Stimulated activated naive B cell treated with anti-CD40 and anti-IgM and Interleukin-4, amounts not matched to agents 10 μg/mL and 1 μg/mL and 100 μg/mL, for 72 hours (primary cell): ENCODE results near the gene BCAS1.

Experiments
- ATAC-seq, 2 donors: fragments of 150-1000 bp; cut with Tn5 transposase; replicated peaks; 2 replicates each; pipeline ENCODE4 v1.10.0; 2021; ENCODE audit warnings: moderate library complexity in 1 of 2
- DNase-seq: peaks from one replicate; pipeline ENCODE4 v3.0.0; 2021
- H3K27ac Mint-ChIP-seq: one replicate; pipeline ENCODE4 v1.8.0; 2022; ENCODE audit warnings: mild to moderate bottlenecking, mixed read lengths
- H3K27me3 Mint-ChIP-seq, 2 donors: one replicate each; pipeline ENCODE4 v1.8.0; 2022; ENCODE audit warnings: mixed read lengths in 2 of 2
- H3K36me3 Mint-ChIP-seq, 2 donors: one replicate each; pipeline ENCODE4 v1.8.0; 2022; ENCODE audit warnings: mixed read lengths in 2 of 2, mild to moderate bottlenecking in 1 of 2
- H3K4me1 Mint-ChIP-seq, 2 donors: one replicate each; pipeline ENCODE4 v1.8.0; 2022; ENCODE audit warnings: mixed read lengths in 2 of 2, mild to moderate bottlenecking in 1 of 2
- H3K4me3 Mint-ChIP-seq, 2 donors: one replicate each; pipeline ENCODE4 v1.8.0; 2022; ENCODE audit warnings: mild to moderate bottlenecking in 2 of 2, mixed read lengths in 2 of 2, moderate library complexity in 1 of 2
- H3K9me3 Mint-ChIP-seq, 2 donors: one replicate each; pipeline ENCODE4 v1.8.0; 2022; ENCODE audit warnings: mixed read lengths in 2 of 2, mild to moderate bottlenecking in 1 of 2

BCAS1 gene

DNA sequence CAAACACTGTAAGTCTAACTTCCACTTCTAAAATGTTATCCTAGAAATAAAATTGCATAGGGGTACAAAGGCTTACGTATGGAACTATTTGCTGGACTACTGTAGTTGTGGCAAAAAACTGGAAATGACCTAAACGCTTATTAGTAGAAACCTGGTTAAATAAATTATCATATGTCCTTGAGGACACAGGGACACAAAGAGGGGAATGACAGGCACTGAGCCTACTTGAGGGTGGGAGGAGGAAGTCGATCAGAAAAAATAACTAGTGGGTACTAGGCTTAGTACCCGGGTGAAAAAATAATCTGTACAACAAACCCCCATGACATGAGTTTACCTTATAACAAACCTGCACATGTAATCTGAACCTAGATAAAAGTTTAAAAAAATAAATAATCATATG, 28.4 kb downstream of the BCAS1 start:
- no peak overlapping the region for H3K4me3 Mint-ChIP-seq
- H3K4me1 Mint-ChIP-seq: no peaks in the 10 kb centered on the region
- DNase-seq: no peak
- no peaks in the 10 kb centered on the region for H3K36me3 Mint-ChIP-seq
- ATAC-seq: no peak
- peaks cover 0 to 2% of the 10 kb centered on the region in 2 donors for H3K9me3 Mint-ChIP-seq
- peaks cover 0 to 15% of the 10 kb centered on the region in 2 donors for H3K27me3 Mint-ChIP-seq
- no peak overlapping the region for H3K27ac Mint-ChIP-seq

GRCh38 chr20:54041336-54041735, 29.1 kb downstream of the BCAS1 start:
- no peaks in the 10 kb centered on the region for H3K36me3 Mint-ChIP-seq
- no peak for ATAC-seq

DNA sequence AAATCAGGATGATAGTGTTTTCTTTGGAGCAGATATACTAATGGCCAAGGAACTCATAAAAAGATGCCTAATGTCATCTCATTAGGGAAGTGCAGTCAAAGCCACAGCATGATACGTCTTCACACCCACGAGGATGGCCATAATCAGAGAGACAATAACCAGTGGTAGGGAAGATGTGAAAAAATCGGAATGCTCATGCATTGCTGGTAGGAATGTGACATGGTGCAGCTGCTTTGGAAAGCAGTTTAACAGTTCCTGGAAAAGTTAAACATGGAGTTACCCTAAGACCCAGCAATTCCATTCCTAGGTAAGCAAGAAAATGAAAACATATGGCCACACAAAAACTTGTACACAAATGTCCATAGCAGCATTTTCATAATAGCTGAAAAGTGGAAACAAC, 29.9 kb downstream of the BCAS1 start:
- DNase-seq: no peak
- Mint-ChIP-seq H3K36me3 (no peaks in the 10 kb centered on the region), H3K27me3 (peaks cover 0 to 15% of the 10 kb centered on the region in 2 donors), H3K4me3 (no peak overlapping the region), H3K27ac (no peak overlapping the region), H3K9me3 (no peaks in the 10 kb centered on the region), H3K4me1 (no peaks in the 10 kb centered on the region)
- no peak for ATAC-seq

More at GRCh38 chr20:54041336-54041735, 29.1 kb downstream of the BCAS1 start:
- no peak overlapping the region for H3K27ac Mint-ChIP-seq
- peaks cover 0 to 2% of the 10 kb centered on the region in 2 donors for H3K9me3 Mint-ChIP-seq
- H3K4me3 Mint-ChIP-seq: no peak overlapping the region
- peaks cover 0 to 15% of the 10 kb centered on the region in 2 donors for H3K27me3 Mint-ChIP-seq
- H3K4me1 Mint-ChIP-seq: no peaks in the 10 kb centered on the region
- DNase-seq: no peak

GRCh38 chr20:54038961-54039360, 31.4 kb downstream of the BCAS1 start:
- DNase-seq (no peak), ATAC-seq (no peak)
- Mint-ChIP-seq H3K36me3 (no peaks in the 10 kb centered on the region), H3K9me3 (no peaks in the 10 kb centered on the region), H3K4me3 (no peak overlapping the region), H3K27me3 (peaks cover 0 to 15% of the 10 kb centered on the region in 2 donors), H3K4me1 (no peaks in the 10 kb centered on the region), H3K27ac (no peak overlapping the region)

DNA sequence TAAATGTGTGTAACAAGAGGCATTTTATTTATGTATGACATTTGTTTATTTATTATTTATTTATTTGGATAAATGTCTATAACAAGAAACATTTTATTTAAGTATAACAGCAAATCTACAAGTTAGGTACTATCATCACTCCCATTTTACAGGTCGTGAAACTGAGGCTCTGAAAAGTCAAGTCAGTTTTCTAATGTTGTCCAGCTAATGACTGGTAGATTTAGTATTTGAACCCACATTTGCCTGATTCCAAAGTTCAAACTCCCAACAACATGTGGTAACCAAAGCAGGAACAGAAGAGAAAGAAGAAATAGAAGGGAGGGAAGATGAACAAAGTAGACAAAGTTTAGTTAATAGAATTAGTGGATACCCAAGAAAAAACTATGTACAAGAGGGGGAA, 32.9 kb downstream of the BCAS1 start:
- Mint-ChIP-seq H3K27me3 (peaks cover 9 to 15% of the 10 kb centered on the region in 2 donors), H3K4me1 (no peaks in the 10 kb centered on the region), H3K9me3 (peaks cover 0 to 3% of the 10 kb centered on the region in 2 donors), H3K27ac (no peak overlapping the region), H3K36me3 (no peaks in the 10 kb centered on the region), H3K4me3 (no peak overlapping the region)
- DNase-seq (no peak), ATAC-seq (no peak)

GRCh38 chr20:54029643-54030042, 40.8 kb downstream of the BCAS1 start:
- ATAC-seq (no peak), DNase-seq (no peak)
- Mint-ChIP-seq H3K9me3 (peaks cover 0 to 3% of the 10 kb centered on the region in 2 donors), H3K27ac (no peak overlapping the region), H3K27me3 (peaks cover 12 to 54% of the 10 kb centered on the region in 2 donors), H3K36me3 (no peaks in the 10 kb centered on the region), H3K4me3 (no peak overlapping the region), H3K4me1 (no peaks in the 10 kb centered on the region)

DNA sequence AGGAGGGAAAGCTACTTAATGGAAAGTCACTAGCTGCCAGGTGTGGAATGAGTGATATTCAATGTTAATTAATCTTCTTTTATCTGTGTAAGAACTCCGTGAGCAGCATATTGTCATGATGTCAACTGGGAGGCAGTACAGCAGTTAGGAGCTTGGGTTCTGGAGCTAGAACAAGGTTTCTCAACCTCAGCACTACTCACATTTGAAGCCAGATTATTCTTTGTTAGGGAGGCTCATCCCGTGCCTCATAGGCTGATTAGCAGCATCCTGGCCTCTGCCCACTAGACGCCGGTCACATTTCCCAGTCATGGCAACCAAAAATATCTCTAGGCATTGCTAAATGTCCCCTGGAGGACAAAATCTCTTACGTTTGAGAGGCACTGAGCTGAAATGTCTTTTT, 41.2 kb downstream of the BCAS1 start:
- Mint-ChIP-seq H3K4me1 (no peaks in the 10 kb centered on the region), H3K27ac (no peak overlapping the region), H3K36me3 (no peaks in the 10 kb centered on the region), H3K9me3 (peaks cover 0 to 3% of the 10 kb centered on the region in 2 donors), H3K27me3 (peaks cover 15 to 58% of the 10 kb centered on the region in 2 donors), H3K4me3 (no peak overlapping the region)
- ATAC-seq (no peak), DNase-seq (no peak)

- H3K27ac Mint-ChIP-seq: no peak overlapping the region
- ATAC-seq: no peak
- DNase-seq: no peak
- H3K4me1 Mint-ChIP-seq: no peaks in the 10 kb centered on the region
- peaks cover 0 to 3% of the 10 kb centered on the region in 2 donors for H3K9me3 Mint-ChIP-seq
- peaks cover 16 to 62% of the 10 kb centered on the region in 2 donors for H3K27me3 Mint-ChIP-seq
- H3K4me3 Mint-ChIP-seq: no peak overlapping the region
- no peaks in the 10 kb centered on the region for H3K36me3 Mint-ChIP-seq
These were observed 42.0 kb downstream of the BCAS1 start for GRCh38 chr20:54028276-54029011.

GRCh38 chr20:54027704-54028103, 42.7 kb downstream of the BCAS1 start:
- Mint-ChIP-seq H3K36me3 (no peaks in the 10 kb centered on the region), H3K27ac (no peak overlapping the region), H3K4me1 (no peaks in the 10 kb centered on the region), H3K27me3 (peaks cover 20 to 60% of the 10 kb centered on the region in 2 donors), H3K4me3 (no peak overlapping the region), H3K9me3 (no peaks in the 10 kb centered on the region)
- no peak for DNase-seq
- no peak for ATAC-seq

- Mint-ChIP-seq H3K4me1 (no peaks in the 10 kb centered on the region), H3K36me3 (no peaks in the 10 kb centered on the region), H3K27ac (no peak overlapping the region), H3K4me3 (no peak overlapping the region), H3K27me3 (peaks cover 20 to 51% of the 10 kb centered on the region in 2 donors), H3K9me3 (no peaks in the 10 kb centered on the region)
- DNase-seq: no peak
- no peak for ATAC-seq
These were observed 43.9 kb downstream of the BCAS1 start for GRCh38 chr20:54026295-54027064.

DNA sequence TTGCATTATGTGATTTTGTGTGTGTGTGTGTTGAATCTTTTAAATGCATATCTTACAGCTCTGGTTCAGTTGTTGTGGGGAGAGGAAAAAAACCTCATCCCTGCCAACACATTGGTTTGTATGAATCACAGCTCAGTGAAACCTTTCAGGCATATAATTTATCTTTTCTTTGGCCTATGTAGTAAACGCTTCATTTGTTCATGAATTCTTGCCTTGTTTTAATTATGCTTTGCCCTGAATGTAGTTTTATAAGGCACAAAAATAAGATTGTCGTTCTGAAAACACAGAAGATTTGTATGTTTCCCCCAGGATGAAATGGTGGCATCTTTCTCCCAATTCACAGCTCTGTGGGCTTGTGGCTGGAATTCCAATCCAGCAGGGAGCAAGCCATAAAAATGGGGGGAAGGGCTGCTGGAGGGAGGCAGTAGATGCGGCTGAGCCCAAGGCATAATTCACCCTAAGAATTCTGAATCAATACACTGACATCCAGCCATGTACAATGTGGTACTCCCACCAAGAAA, 45.1 kb downstream of the BCAS1 start:
- Mint-ChIP-seq H3K27ac (no peak overlapping the region), H3K4me3 (no peak overlapping the region), H3K27me3 (peaks cover 13 to 45% of the 10 kb centered on the region in 2 donors), H3K36me3 (no peaks in the 10 kb centered on the region), H3K4me1 (no peaks in the 10 kb centered on the region), H3K9me3 (no peaks in the 10 kb centered on the region)
- ATAC-seq: no peak
- no peak for DNase-seq

GRCh38 chr20:54023406-54023805, 47.0 kb downstream of the BCAS1 start:
- H3K9me3 Mint-ChIP-seq: no peaks in the 10 kb centered on the region

DNA sequence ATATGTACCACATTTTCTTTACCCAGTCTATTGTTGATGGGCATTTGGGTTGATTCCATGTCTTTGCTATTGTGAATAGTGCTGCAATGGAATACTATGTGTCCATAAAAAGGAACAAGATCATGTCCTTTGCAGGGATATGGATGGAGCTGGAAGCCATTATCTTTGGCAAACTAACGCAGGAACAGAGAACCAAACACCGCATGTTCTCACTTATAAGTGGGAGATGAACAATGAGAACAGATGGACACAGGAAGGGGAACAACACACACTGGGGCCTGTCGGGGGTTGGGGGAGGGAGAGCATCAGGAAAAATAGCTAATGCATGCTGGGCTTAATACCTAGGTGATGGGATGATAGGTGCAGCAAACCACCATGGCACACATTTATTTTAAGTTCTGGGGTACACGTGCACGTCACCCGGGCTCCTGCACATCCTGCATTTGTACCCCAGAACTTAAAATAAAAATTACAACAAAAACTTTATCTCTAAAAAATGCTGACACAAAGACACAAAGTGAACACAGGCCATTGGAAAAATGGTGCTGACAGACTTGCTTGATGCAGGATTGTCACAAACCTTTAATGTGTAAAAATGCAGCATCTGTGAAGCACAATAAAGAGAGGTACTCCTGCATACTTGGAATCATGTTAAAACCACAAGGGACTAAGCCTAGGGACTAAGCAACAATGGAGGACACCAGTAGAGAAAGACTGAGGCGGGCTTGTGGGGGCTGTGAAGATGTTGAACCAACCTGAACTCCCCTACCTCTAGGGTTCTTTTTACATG, 48.8 kb downstream of the BCAS1 start:
- no peaks in the 10 kb centered on the region for H3K9me3 Mint-ChIP-seq
- H3K36me3 Mint-ChIP-seq: no peaks in the 10 kb centered on the region
- no peak overlapping the region for H3K27ac Mint-ChIP-seq
- H3K4me3 Mint-ChIP-seq: no peak overlapping the region
- peaks cover 14 to 21% of the 10 kb centered on the region in 2 donors for H3K4me1 Mint-ChIP-seq
- DNase-seq: no peak
- peaks cover 8 to 19% of the 10 kb centered on the region in 2 donors for H3K27me3 Mint-ChIP-seq
- ATAC-seq: no peak

More at GRCh38 chr20:54023406-54023805, 47.0 kb downstream of the BCAS1 start:
- H3K36me3 Mint-ChIP-seq: no peaks in the 10 kb centered on the region
- no peak for ATAC-seq
- H3K27ac Mint-ChIP-seq: no peak overlapping the region
- no peak overlapping the region for H3K4me3 Mint-ChIP-seq
- peaks cover 12 to 29% of the 10 kb centered on the region in 2 donors for H3K27me3 Mint-ChIP-seq
- DNase-seq: no peak
- H3K4me1 Mint-ChIP-seq: peaks cover 2 to 3% of the 10 kb centered on the region in 2 donors

DNA sequence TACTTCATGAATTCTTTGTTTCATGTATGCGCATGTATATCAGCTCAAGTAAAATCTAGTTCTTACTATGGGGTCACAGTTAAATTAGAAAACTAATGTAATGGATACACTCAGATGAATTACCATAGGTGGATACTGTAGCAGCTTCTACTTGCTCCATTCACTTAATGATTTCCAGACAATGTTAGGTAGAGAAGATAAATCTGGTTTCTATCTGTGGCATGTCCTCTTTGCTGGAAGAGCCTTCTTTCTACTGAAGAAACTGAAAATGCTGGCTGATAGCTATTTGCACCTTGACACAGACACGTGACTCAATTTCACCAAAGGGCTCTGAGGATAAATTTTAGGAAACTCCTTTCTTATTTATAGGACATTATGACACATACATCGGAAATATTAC, 49.5 kb downstream of the BCAS1 start:
- Mint-ChIP-seq H3K4me1 (peaks cover 14 to 21% of the 10 kb centered on the region in 2 donors), H3K27ac (no peak overlapping the region), H3K27me3 (peaks cover 8 to 19% of the 10 kb centered on the region in 2 donors), H3K9me3 (no peaks in the 10 kb centered on the region), H3K4me3 (no peak overlapping the region), H3K36me3 (no peaks in the 10 kb centered on the region)
- DNase-seq (no peak), ATAC-seq (no peak)
